ENCODE results near the gene PPM1B. TPM values are rescaled to one million over a fixed set of nuclear protein-coding genes. Genes with fewer than 3 reads are reported as not detected.

Gene PPM1B
- total and polyA plus RNA-seq, 8 donors: 11.7 to 122 (median 28.9) TPM

DNA sequence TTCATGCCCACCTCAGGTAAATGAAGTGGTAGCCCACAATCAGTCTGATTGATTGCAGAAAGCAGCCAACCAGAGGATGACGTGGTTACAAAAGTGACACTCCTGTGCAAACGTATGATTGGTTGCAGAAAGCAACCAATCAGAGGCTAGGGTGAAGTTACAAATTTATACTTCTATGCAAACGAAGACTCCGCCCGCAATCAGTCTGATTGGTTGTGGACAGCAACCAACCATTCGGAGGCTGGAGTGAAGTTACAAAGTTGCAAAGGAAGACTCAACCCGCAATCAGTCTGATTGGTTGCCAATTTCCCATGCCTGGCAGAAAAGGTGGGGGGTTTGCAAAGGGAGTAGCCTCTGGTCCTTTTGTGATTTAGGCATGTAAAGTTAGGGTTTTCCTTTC lies 102.6 kb downstream of the PPM1B start:
- no peaks in the 10 kb centered on the region for H3K36me3 ChIP-seq
- intact Hi-C loops (cut with DNase I; ENCODE audit: low total_unique reads): no loop called here
- no peak overlapping the region for H3K4me3 ChIP-seq
- TF ChIP-seq POLR2A (IDR thresholded peaks at IDR 0.05) (no peak), POLR2AphosphoS5 (IDR thresholded peaks at IDR 0.05) (no peak), EP300 (IDR thresholded peaks at IDR 0.05) (no peak)
- TF ChIP-seq, protein P1, sequence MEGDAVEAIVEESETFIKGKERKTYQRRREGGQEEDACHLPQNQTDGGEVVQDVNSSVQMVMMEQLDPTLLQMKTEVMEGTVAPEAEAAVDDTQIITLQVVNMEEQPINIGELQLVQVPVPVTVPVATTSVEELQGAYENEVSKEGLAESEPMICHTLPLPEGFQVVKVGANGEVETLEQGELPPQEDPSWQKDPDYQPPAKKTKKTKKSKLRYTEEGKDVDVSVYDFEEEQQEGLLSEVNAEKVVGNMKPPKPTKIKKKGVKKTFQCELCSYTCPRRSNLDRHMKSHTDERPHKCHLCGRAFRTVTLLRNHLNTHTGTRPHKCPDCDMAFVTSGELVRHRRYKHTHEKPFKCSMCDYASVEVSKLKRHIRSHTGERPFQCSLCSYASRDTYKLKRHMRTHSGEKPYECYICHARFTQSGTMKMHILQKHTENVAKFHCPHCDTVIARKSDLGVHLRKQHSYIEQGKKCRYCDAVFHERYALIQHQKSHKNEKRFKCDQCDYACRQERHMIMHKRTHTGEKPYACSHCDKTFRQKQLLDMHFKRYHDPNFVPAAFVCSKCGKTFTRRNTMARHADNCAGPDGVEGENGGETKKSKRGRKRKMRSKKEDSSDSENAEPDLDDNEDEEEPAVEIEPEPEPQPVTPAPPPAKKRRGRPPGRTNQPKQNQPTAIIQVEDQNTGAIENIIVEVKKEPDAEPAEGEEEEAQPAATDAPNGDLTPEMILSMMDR (IDR thresholded peaks at IDR 0.05): no peak
- no peak for DNase-seq
- H3K4me1 ChIP-seq: peaks cover 0 to 9% (median 2%) of the 10 kb centered on the region in 4 donors
- H3K27me3 ChIP-seq: no peaks in the 10 kb centered on the region
- WGBS, 5 donors: 92 to 99% (median 97%) methylated on average over 7 of the region's 7 CpGs
- no peaks in the 10 kb centered on the region for H3K9me3 ChIP-seq
- no peak overlapping the region for H3K27ac ChIP-seq

DNA sequence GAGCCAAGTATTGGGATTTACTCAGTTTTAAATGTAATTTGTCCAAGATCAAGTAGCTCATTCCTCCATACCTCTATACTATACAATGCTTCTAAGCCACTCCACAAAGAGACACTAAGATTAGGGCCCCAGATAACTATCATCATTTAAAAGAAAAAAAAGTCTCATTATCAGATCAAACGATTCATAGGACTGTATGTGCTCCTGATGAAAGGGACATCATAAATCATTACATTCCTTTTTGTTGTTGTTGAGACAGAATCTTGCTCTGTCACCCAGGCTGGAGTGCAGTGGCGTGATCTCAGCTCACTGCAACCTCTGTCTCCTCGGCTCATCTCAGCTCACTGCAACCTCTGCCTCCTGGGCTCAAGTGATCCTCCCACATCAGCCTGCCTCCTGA lies 104.4 kb downstream of the PPM1B start:
- WGBS, 5 donors: 71 to 83% (median 77%) methylated on average over 3 of the region's 3 CpGs
- H3K4me3 ChIP-seq: no peak overlapping the region
- H3K36me3 ChIP-seq: no peaks in the 10 kb centered on the region
- H3K4me1 ChIP-seq: peaks cover 0 to 14% (median 7%) of the 10 kb centered on the region in 4 donors
- intact Hi-C loops (cut with DNase I; ENCODE audit: low total_unique reads): no loop called here
- no peak for DNase-seq
- TF ChIP-seq EP300 (IDR thresholded peaks at IDR 0.05): no peak
- TF ChIP-seq POLR2AphosphoS5 (IDR thresholded peaks at IDR 0.05): no peak
- TF ChIP-seq, protein P1 (IDR thresholded peaks at IDR 0.05): no peak
- no peak for TF ChIP-seq POLR2A (IDR thresholded peaks at IDR 0.05)
- H3K27me3 ChIP-seq: no peaks in the 10 kb centered on the region
- H3K9me3 ChIP-seq: no peaks in the 10 kb centered on the region
- H3K27ac ChIP-seq: no peak overlapping the region

DNA sequence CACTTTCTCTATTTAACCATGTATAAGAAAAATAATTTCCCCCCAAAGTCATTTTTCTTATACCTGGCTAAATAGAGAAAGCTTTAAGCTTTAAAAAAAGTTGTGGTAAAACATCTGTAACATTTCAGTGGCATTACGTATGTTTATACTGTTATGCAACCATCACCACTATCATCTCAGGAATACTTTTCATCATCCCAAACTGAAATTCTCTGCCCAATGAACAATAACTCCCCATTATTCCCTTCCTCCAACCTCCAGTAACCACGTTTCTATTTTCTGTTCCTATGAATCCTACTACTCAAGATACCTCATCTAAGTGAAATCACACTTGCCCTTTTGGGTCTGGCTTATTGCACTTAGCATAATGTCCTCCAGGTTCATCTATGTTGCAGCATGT lies 104.9 kb downstream of the PPM1B start:
- H3K27ac ChIP-seq: no peak overlapping the region
- no peaks in the 10 kb centered on the region for H3K9me3 ChIP-seq
- 69 to 85% (median 82%) methylated on average over 2 of the region's 2 CpGs for WGBS, 5 donors
- no peaks in the 10 kb centered on the region for H3K36me3 ChIP-seq
- TF ChIP-seq POLR2A (IDR thresholded peaks at IDR 0.05): no peak
- TF ChIP-seq EP300 (IDR thresholded peaks at IDR 0.05): no peak
- no peak for TF ChIP-seq POLR2AphosphoS5 (IDR thresholded peaks at IDR 0.05)
- TF ChIP-seq, protein P1 (IDR thresholded peaks at IDR 0.05): no peak
- DNase-seq: no peak
- intact Hi-C loops (cut with DNase I; ENCODE audit: low total_unique reads): no loop called here
- no peak overlapping the region for H3K4me3 ChIP-seq
- H3K27me3 ChIP-seq: no peaks in the 10 kb centered on the region
- H3K4me1 ChIP-seq: peaks cover 0 to 15% (median 7%) of the 10 kb centered on the region in 4 donors

DNA sequence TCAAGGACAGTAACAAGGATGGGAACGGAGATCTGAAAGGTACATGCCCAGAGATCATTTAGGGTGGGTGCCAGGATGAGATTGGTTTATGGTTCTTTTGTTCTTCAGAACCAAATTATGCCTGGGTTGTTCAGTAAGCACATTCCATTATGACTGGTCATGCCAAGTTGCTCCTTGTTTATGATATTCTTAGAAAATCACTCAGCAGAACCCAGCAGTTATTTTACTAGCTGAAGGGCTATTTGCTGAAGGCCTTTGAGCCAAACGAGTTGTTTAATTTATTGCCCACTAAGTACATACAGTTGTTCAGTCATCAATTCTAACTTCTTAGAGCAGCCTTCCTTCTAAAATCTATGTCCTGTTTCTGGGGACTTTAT lies 107.2 kb downstream of the PPM1B start:
- Histone ChIP-seq H3K36me3 (no peaks in the 10 kb centered on the region), H3K27me3 (no peaks in the 10 kb centered on the region), H3K9me3 (no peaks in the 10 kb centered on the region), H3K4me1 (peaks cover 0 to 15% (median 7%) of the 10 kb centered on the region in 4 donors), H3K27ac (no peak overlapping the region), H3K4me3 (no peak overlapping the region)
- WGBS, 5 donors: 47 to 58% (median 51%) methylated on average over 2 of the region's 2 CpGs
- TF ChIP-seq EP300 (IDR thresholded peaks at IDR 0.05) (no peak), POLR2A (IDR thresholded peaks at IDR 0.05) (no peak), POLR2AphosphoS5 (IDR thresholded peaks at IDR 0.05) (no peak)
- TF ChIP-seq, protein P1 (IDR thresholded peaks at IDR 0.05): no peak
- no peak for DNase-seq
- intact Hi-C loops (cut with DNase I; ENCODE audit: low total_unique reads): no loop called here

Data from stomach (tissue), 9 donors.